CD4-positive, alpha-beta T cell treated with Interleukin-1 beta for 1 hour (primary cell): ENCODE data around the gene PTPRN2.

Experiments used
- DNase-seq, 2 donors: peaks; one replicate each; pipeline ENCODE4 v3.0.0-alpha.2; 2020 to 2022

The PTPRN2 gene

DNA sequence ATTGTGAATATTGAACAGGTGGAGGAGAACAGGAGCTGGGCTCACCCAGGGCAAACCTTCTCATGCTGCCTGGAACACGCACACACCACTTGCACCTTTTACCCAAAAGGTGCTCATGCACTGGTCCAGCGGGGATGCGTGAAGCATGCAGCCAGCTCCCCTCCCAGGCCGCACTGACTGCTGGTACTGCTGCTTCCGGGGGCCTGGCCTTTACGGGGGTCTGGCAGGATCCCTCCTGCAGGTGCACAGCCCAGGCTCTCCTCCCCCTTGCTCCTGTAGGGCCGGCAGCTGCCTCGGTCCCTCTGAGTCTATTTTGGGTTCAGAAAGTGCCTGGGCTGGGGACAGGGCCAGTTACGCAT, 1029.1 kb downstream of the PTPRN2 start:
- no peak for DNase-seq

DNA sequence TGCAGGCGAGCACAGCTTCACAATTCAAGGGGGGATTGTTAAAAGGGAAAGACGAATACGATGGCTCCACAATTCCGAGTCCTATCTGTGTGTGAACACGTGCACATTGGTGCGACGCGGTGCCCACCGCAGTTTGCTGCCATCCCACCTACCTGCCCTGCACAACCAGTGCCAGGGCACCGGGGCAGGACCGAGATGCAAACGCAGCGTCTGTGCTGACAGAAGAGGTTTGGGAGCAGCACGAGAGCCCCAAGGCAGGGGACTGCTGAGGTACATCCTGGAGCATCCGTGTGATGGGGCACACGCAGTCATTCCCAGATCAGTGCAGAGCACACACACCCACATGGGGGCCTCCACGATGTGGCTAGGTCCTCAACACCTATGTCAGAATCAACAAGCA, 1029.6 kb downstream of the PTPRN2 start:
- DNase-seq = no peak

DNA sequence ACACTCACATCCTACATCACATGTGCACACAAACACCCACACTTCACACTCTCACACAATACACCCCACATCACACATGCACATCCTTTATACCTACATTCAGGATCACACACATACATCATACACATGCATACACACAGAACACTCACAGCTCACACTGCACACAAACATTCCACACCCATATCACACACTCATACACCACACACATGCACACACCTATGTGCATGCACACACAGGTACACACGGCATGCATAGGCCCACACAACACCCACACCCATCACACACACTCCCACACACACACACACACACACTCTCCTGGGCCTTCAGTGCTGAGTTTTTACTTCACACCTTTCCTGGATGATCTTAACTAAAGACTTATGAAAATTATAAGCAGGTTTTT, 1030.4 kb downstream of the PTPRN2 start:
- no peak for DNase-seq

DNA sequence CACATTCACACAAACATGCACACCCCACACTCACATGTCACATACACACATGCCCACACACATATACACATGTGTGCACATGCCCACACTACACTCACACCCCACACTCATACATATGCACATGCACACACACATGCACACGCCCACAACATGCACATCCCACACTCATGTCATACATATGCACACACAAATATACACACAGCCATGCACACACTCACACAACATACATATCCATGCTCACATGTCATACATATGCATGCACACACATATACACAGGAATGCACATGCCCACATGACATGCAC, 1031.0 kb downstream of the PTPRN2 start:
- DNase-seq = no peak

GRCh38 chr7:157555944-157556641, 1031.5 kb downstream of the PTPRN2 start:
- no peak for DNase-seq

DNA sequence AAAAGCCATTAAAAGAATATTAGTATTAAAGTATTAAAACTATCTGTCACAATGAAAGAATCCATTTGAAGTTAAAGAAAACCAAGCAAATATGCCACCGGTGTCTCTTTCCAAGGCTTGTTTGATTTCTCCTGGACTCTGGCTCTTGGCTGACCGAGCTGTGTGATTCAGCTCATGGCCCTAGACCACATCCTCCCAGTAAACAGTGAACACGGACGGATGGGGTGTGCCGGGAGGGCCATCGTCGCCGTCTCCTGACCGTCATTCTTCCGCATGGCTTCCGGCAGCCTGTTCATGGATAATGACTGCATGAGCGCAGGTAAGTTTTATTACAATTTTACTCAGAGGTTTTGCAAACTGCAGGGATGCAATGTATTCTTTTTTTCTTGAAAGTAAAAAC, 1032.3 kb downstream of the PTPRN2 start:
- no peak for DNase-seq

- DNase-seq = no peak
These were observed 1033.0 kb downstream of the PTPRN2 start for GRCh38 chr7:157554393-157555238.

GRCh38 chr7:157553256-157553655, 1034.4 kb downstream of the PTPRN2 start:
- no peak for DNase-seq

DNA sequence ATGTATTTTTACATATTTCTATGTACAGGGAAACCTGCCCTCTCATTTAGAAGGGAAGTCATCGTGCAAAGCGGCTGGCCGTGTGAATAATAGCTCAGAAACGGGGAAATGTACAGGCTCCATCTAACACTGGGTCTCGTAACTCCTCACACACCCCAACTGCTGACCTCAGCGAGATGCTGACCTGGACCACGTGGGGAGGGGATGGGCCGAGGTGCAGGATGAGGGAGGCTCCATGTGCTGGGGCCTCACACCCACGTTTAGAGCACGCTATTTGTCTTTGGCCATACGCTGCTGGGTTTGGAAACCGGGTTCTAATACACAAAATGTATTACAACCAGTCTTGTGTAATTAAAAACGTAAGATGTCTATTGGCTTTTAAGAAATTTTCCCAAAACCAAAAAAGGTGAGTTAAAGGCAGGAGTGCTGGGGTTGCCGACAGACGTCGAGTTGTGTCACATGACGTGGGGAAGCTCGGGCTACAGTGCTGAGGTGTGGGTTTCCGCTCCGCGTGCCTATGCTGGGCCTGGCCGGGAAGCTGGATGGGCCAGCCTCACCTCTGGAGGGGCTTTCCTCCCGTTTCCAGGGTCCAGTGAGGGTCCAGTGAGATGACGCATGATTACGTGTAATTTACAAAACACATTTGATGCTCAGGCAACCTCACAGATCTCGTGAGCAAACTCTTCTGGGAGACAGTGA, 1035.2 kb downstream of the PTPRN2 start:
- no peak for DNase-seq

- DNase-seq = no peak
These were observed 1036.1 kb downstream of the PTPRN2 start for GRCh38 chr7:157551325-157552070.

DNA sequence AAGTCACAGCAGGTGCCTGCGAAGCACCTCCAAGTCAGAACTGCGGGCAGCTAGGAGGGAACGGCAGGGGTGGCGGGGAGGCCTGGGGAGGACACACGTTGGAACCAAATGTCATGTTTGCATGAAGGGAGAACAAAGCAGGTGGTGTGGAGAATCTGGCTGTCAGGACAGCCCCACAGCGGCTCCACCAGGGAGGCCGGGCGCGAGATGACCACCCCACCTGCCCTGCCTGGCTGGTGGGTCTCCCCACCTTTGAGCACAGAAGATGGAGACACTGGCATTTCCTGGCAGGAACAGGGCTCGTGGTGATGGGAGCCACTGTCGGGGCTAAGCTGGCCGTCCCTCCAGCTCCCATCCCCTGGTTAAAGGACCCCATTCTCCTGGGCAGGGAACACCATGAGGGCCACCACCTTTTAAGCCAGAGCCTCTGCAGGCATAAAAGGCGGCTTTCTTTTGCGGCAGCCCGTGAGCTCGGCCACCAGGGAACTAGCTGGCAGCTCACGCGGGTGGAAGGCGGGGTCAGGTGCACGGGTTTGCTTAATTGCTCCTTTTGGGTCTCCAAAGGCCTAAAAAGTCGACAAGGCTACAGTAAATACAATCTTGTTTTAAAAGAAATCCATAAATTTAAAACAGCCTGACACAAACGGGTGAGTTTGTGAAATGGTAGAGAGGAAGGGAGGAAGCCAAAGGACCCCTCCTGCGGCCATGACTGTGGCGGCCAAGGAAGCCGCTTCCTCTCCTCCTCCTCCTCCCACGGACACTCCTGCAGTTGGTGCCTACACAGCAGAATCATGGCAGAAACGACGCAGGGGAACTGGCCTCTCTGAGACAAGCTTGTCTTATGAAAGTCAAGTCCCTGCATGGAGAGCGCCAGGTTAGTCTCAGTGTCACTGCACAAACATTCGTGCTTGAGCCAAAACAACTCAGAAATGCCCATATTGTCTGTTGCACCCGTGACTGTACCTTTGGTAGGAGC, 1037.0 kb downstream of the PTPRN2 start:
- DNase-seq = no peak

DNA sequence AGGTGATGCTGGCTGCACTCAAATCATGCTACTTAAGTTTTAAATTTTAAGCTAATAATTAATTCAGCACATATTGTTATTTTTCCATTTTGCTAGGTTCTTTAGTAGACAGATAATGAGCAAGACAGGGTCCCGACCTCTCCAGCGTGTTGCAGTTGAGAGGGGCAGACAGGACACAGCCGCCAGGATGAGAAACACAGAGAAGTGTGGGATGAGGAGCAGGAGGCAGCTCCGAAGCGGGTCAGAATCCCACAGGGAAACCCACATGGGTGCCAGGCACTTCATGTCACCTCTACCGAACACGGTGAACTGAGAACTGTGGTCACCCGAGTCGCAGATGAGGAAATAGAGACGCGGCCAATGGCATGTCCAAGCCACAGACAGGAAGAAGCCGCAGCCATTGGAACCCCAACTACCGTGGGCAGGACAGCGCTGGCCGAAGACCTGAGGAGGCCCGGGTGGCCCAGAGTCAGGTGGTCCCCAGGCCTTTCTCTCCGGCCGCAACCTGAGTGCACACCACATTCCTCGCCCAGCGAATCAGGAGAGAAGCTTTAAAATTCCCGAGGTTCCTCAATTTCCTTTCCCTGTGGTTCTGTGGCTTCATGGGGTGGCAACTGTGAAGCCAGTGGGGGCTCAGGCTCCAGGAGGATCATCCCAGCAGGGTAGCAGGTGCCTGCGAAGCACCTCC, 1037.9 kb downstream of the PTPRN2 start:
- no peak for DNase-seq

DNA sequence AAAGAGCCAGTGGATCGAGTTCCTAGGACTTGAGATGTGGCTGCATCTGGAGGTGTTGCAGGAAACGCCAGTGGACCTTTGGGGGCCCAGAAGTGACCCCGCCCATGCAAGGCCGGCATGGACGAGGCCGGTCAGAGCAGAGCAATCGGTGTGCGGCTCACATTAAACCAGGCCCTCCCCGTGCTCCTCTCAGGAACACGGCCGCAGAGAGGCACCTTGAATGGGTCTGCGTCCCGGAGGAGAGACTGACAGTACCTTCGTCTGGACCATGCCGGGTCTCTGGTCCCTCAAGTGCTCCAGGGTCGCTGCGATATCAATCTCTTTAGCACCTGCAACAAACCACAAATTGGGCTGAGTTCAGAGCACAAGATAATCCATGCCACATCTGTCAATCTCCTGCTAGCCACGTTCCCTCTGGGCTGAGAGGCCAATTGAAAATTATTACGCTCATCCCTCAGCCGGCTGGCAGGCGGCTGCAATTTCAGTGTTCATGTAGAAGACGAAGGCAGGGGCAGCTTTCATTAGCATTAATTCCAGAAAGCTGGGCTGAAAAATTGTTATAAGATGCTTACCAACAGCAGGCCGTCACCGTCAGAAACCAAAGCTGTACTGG, 1038.8 kb downstream of the PTPRN2 start:
- no peak for DNase-seq

DNA sequence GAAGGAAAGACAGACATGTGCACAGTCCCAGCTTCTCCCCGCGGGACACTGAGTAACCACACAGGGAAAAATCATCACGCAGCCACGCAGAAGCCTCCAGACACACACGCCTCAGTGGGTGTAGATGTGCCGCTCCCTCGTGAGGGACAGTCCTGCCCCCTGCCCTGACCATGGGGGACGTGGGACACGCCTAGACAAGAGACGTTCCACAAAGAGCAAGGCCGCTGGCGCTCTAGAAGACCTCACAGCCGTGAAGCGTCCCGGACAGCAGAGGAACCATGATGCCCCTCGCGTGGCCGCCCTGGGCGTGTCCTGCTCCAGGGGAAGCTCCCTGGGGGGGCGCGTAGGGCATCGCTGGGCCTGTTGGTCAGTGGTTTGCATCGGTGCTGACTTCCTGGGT, 1040.0 kb downstream of the PTPRN2 start:
- DNase-seq = no peak

DNA sequence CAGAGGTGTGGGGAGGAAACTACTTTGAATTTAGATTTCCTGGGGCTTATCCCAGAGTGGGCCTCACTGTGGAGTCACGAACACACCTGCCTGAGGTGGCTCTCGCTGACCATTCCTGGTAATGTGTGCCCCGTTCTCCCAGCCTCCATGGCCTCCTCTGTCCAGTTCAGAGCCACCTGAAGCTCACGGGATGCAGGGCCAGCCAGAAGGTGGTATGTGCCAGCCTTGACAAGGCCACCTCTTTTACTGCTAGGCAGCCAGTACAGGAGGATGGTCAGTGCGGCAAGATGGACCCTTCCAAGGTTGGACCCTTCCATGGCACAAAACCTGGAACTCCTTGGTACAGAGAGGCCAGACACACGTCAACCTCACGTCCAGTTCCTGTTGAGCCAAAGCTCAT, 1040.5 kb downstream of the PTPRN2 start:
- DNase-seq = no peak

DNA sequence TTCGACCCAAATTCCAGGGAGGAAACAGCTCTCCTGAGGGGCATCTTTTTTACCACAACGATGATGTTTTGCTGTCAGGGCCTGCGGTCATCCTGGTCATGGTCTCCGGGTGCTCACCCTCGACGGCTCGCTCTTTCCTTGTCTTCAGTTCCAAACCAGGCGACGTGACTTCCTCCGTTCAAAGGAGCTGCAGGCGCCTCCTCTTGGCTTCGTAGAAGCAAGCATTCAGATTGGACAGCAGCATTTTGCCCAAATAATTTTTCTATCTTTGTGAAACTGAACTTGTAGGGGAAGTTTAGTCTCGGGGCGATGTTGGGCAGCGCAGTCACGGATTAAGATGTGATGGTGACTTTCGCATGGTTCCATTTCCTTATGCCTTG, 1042.0 kb downstream of the PTPRN2 start:
- no peak for DNase-seq

- DNase-seq = no peak
These were observed 1042.5 kb downstream of the PTPRN2 start for GRCh38 chr7:157544980-157545680.

- no peak for DNase-seq
These were observed 1043.4 kb downstream of the PTPRN2 start for GRCh38 chr7:157544226-157544625.

DNA sequence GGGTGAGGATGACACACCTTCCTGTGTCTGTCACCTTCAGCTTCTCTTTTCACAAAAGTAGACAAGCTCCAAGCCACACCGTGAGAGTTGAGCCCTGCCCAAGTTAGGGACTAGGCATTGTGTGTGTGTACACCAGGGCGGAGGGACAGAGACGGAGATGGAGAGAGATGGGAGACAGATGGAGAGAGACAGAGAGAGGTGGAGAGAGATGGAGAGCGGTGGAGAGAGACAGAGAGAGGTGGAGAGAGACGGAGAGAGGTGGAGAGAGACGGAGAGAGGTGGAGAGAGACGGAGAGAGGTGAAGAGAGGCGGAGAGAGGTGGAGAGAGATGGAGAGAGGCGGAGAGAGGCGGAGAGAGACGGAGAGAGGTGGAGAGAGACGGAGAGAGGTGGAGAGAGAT, 1043.8 kb downstream of the PTPRN2 start:
- no peak for DNase-seq

DNA sequence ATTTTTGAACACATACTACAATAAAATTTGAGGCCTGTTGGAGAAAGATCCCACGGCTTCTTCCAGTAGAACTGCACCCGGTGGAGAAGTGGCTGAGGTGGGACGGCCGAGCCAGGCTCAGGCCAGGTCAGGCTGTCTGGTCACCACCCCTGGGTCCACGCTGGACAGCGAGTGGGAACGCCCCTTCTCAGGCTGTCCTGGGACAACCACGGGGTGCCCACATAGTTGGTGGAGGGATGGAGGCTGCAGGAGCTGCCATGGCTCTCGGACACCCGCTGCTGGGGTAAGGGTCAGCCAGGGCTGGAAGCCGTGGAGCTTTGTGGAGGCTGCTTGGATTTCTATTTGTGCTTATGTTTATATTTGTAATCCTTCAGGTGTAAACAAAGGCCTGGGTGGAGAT, 1044.3 kb downstream of the PTPRN2 start:
- DNase-seq = no peak
